Measurements from ENCODE around the gene CFAP74.

DNA sequence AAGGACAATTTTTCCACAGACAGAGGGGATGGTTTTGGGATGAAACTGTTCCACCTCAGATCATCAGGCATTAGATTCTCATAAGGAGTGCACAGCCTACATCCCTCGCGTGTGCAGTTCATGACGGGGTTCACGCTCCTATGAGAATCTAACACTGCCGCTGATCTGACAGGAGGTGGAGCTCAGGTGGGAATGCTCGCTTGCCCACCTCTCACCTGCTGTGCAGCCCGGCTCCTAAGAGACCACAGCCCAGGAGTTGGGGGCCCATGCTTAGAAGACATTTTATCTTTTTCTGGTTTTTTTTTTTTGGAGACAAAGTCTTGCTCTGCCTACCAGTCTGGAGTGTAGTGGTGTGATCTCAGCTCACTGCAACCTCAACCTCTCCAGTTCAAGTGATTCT is 128.7 kb downstream of the CFAP74 start:
- TF ChIP-seq CTCF (IDR thresholded peaks at IDR 0.05) (no peak), POLR2A (IDR thresholded peaks at IDR 0.05) (no peak)
